GM18873 (cell line): ENCODE results near the gene KLF9.

ENCODE experiments used
- ATAC-seq: cut with Tn5 transposase; IDR thresholded peaks from one replicate; pipeline ENCODE4 v1.9.1; 2021; ENCODE audit warnings: mild to moderate bottlenecking, moderate library complexity, moderate number of reproducible peaks; ENCODE audit not compliant: unreplicated experiment, low FRiP score

Gene KLF9

DNA sequence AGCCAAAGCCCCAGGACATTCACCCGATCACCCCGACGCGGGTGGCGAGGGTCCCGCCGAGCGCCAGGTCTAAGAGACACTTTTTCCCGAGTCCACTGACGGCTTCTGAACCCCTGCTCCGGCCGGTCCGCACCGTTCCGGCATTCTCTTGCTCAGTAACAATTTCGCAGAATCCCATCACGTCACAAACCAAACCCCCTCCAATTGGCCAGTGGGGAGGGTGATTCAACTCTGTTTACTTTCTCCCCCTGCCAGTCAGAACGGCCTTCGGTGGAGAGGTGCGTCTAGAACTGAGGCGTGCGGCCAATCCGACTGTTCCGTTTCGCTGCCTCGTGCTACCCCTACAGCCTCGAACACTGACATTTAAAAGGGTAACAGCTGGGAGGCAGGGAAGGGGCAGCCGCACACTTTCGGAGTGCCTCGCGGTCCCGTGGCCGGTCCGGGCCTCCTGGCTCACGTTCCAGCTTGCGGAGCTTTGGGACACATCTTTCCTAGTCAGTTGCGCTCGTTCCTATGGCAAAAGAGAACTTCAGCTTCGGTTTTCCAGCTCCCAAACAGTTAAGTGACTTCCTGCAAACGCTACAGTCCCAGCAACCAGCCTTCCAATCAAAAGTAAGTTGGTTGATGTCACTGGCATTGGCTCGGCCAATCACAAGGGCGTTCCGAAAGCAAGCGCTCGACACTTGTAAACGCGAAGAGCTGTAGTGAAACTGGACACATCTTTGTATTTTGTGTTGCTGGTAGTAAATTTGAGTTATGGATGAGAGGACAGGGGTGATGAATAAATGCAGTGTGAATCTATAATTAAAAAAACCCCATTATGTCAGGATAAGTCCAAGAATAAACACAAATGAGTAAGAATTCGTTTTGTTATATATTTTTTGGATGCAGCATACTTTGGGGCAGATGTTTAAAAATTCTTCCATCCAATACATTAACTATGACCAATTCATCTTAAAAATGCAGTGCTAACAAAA lies at the start of gene KLF9:
TSS of gene KLF9 (minus strand) at position 859 of the 977 bp plus-strand sequence. CDS start 1,294 bp downstream, outside the sequence.
- peak; percentile 60 for ATAC-seq

GRCh38 chr9:70463877-70464276 lies 49.4 kb upstream of the KLF9 start:
- no peak for ATAC-seq

DNA sequence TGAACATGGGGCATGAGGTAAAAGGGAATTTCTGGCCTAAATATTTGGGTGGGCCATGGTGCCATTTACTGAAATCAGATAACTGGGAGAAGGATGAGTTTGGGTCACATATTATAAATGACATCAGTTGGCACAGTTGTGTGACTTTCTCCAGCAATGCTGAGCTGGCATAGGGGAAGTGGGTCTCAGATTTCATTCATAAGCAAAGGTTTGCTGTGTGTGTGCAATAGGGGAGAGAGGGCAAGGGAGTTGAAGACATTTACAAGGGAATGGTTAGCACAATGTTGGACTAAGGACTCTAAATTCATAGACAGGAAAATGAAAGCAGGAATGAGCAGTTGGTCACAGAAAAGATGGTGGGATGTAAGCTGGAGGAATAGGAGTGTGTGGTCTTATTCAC lies 47.8 kb upstream of the KLF9 start:
- ATAC-seq: no peak

- no peak for ATAC-seq
Measured at GRCh38 chr9:70457235-70457634, 42.8 kb upstream of the KLF9 start.

DNA sequence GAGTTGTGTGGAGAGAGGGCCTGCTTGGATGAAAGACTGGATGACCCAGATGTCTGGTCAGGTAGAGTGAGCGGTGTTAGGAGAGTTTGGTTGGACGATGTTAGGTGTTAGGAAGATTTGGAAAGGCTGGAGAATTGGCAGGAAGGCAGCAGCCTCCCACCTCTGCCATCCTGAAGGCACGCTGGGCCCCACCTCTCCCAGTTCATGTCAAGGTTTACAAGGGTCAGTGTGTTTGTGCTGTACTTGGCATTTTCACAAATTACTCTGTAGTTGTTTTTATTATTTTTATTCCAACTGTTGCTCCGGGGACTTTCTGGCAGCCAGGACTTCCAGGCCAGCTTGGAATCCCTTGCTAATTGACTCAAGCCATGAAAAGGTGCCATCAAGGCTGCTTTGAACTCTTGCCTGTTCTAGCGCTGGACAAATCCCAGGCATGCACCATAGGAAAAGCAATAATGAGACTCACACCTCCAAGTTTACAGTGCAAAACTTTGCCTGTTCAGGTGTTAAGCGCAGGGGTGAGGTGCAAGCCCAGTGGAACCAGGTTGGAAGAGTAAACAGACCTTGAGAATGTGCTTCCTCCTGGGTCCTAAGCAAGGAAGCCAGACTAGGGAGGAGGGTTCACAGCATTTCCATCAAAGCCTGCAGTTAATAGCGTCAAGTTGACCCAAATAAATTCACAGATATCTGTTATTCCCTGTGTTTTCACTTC lies 41.7 kb upstream of the KLF9 start:
- ATAC-seq: no peak

- no peak for ATAC-seq
Measured at GRCh38 chr9:70452365-70452764, 37.9 kb upstream of the KLF9 start.

DNA sequence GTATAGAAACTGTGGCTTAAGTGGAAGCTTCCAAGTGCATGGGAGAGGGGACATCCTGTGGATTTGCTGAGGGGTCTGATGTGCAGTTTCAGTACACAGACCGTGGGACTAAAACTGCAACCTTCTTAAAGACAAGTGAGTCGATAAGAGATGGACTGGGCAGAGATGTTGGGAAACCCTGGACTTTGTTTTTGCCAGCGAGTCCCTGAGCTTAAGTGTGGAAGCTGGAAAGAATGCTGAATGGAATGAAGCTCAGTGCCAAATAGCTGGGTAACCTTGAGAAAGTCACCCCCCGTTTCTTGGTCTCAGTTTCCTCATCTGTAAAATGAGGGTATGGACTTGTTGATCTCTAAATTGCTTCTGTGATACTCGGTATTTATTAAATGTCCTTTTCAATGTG lies 37.3 kb upstream of the KLF9 start:
- no peak for ATAC-seq

- ATAC-seq: no peak
Measured at GRCh38 chr9:70450738-70451137, 36.3 kb upstream of the KLF9 start.

DNA sequence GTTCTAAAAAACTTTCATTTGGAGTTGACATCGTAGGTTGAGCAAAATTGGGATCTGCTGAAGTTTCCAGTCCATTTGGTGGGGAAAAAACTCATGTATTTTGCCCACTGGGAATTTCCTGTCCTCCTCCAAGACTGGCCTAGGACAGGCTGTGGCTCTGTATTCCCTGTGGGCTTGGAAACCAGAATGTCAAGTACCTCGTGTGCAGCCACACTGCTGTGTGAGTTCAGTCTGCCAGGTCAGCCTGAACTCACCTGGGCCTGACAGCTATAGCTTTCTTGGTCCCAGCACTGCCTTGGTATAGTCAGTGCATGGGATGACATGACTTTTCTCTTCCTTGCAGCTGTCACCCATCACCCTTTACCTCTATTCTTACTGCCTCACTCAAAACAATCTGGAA lies 35.0 kb upstream of the KLF9 start:
- ATAC-seq: no peak

DNA sequence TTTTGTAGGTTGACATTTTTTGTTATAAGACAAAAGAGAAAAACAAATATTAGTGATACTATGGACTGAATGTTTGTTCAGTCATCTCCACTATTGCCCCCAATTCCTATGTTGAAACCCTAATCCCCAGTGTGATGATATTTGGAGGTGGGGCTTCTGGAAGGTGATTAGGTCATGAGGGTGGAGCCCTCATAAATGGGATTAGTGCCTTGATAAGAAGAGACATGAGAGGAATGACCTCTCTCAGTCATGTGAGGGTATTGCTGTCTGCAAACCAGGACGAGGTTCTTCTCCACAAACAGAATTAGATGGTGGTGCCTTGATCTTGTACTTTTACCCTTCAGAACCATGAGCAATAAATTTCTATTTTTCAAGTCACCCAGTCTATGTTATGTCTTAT lies 34.5 kb upstream of the KLF9 start:
- no peak for ATAC-seq

GRCh38 chr9:70444904-70445303 lies 30.4 kb upstream of the KLF9 start:
- no peak for ATAC-seq

DNA sequence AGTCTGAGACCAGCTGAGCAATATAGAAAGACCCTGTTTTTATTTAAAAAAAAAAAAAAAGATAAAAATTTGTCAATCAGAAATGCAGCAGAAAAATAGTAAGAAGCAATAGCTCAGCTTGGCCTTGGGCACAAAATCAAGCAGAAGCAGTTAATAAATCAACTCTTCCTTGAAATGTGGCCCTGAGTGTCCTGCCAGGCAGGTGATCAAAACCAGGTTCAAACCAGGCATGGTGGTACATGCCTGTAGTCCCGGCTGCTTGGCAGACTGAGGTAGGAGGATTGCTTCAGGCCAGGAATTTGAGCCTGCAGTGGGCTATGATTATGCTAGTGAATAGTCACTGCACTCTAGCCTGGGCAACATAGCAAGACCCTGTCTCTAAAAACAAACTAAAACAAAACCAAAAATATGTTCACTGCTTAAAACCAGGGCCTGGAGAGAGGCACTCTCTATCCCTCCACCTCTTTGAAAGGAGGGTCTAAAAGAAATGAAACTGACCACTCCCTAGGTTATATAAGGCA lies 27.9 kb upstream of the KLF9 start:
- ATAC-seq: no peak

DNA sequence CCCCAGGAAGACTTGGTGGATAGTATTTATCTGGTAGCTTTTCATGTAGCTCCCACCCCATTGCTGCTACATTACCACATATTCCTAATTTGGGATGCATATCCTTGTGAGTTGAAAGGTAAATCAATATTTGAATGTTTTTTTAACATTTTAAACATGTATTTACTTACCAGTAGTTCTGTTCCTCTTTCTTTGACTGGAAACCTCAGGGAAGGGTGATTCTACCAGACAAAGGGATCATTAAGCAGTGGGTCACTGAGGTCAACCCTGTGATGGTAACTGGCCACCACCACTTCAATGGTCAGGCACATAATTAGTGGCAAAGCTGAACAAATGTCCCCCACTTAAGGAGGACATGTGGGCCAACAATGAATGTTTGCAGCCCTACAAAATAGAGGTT lies 27.2 kb upstream of the KLF9 start:
- ATAC-seq: no peak

- ATAC-seq: no peak
Measured at GRCh38 chr9:70439991-70440706, 25.7 kb upstream of the KLF9 start.

DNA sequence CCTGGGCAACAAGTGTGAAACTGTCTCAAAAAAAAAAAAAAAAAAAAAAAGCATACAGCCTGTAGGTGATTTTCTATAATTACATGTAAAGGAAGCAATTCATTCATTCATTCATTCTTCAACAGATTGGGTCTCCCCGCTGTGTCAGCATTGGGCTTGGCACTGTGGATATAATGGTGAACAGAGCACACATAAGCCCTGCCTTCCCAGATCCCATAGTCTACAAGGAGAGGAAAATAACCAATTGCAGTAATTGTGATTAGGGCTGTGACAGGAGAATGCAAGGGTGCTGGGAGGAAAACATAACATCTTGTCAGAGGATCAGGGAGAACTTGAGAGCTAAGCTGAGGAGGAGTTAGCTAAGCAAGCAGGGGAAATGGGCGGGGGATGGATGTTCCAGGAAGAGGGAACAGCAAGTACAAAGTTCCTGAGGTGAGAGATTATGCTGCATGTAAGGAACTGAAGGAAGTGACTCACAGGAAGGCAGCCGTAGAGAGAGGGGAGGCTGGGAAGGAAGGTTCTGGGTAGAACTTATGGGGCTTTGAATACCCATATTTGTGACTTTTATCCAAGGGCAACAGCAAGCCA lies 24.0 kb upstream of the KLF9 start:
- no peak for ATAC-seq

DNA sequence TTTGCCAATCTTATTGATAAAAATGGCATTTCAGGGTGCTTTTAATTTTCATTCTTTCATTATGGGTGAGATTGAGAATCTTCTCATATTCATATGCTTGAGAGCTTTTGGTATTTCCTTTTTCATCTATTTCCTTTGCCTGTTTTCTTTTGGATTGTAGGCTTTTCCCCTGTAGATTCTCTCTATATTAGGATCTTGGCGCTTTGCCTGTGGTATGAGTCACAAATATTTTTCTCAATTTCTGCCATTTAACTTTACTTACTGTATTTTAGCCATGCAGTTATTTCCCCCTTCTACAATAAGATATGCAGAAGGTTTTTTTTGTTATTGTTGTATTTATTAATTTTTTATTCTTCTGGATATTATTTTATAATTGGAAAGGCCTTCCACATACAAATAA lies 21.5 kb upstream of the KLF9 start:
- ATAC-seq: no peak

GRCh38 chr9:70429899-70430298 lies 15.4 kb upstream of the KLF9 start:
- no peak for ATAC-seq

DNA sequence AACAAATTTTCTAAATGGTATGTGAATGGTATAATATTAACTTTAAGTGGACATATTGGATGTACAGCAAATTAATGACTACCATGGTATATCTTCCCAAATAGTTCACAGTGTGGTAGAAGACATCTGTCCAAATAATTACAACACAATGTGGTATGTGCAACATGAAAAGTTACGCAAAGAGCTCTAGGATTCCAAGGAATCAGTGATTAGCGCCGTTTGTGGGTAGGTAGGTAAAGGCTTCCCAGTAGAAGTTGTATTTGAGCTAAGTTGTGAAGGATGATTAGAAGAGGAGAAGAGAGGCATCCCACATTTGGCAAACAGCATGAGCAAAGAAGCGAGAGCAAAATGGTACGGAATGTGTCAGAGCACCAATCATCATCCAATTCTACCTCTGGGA lies 14.3 kb upstream of the KLF9 start:
- ATAC-seq: no peak

DNA sequence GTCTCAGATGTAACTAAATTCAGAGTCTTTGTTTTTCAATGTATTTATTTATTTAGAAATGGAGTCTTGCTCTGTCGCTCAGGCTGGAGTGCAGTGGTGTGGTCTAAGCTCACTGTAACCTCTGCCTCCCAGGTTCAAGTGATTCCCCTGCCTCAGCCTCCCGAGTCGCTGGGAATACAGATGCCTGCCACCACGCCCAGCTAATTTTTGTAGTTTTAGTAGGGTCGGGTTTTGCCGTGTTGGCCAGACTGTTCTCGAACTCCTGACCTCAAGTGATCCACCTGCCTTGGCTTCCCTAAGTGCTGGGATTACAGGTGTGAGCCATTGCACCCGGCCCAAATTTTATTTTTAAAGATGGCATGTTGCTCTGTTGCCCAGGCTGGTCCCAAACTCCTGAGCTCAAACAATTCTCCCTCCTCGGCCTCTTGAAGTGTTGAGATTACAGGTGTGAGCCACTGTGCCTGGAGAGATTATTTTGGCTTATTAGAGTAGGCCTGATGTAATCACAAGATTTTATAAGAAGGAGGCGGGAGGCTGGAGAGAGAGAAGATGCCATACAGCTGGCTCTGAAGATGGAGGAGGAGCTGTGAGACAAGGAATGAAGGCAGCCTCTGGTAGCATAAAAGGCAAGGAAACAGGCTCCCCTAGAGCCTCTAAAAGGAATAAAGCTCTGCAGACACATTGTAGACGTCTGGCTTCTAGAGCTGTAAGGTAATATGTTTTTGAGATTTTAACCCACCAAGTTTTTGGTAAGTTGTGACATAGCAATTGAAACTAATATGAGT lies 12.9 kb upstream of the KLF9 start:
- ATAC-seq: no peak

- no peak for ATAC-seq
Measured at GRCh38 chr9:70425192-70425591, 10.7 kb upstream of the KLF9 start.
